ENCODE results near the gene ATXN1.
"Not testable (repeated sequence)": the region's sequence is repeated elsewhere in the genome, so short reads cannot be mapped to it uniquely, and the experiment has no call there.

The ATXN1 gene

DNA sequence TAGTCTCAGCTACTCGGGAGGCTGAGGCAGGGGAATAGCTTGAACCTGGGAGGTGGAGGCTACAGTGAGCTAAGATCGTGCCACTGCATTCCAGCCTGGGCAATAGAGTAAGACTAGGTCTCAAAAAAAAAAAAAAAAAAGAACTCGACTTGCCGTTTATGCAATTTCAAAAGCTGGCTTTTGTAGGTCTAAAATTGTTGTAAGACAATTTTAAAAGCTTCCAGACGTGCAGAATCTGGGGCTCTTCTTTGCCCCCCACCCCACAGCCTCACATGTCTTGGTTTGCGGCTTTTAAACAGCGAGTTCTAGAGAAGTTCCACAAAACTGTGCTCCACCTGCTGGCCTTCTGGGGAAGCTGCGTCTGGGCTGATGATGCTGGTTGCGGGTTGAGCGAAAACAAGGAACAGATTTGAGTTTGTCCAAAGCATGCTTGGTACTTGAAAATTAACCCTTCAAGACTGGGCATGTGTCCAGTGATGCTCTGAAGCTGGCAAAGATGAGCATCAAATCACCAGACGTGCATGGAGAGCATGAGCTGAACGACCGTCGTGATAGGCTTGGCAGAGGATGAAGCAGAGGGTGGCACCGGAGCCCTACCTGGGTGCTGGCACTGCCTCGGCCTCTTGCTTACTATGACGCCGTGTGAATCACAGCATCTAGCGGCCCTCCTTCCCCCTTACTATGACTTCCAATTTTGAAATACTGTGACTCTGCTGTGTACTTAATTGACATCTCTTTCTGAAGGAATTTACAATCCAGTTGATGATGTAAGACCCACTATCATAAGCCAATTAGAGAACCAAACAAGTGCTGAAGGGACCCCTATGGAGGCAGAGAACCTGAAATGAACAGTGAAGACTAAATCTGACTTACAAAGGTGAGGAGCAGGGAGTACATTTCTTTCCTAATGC lies 351.5 kb downstream of the ATXN1 start:
- ChIA-PET CTCF (interaction anchor here (0.7 to 6.5 kb wide), 34 partner anchors 9 to 358 kb away, joined by 3 to 51 read pairs (median 4); partner anchors contain the start of gene ATXN1), POLR2A (interaction anchor here (0.5 to 0.9 kb wide), 2 partner anchors 80 to 522 kb away, joined by 6 to 7 read pairs; no protein-coding TSS in a partner anchor)
- peak; percentile 56 for DNase-seq (ENCODE audit: extremely low spot score)
- TF ChIP-seq, protein P1, sequence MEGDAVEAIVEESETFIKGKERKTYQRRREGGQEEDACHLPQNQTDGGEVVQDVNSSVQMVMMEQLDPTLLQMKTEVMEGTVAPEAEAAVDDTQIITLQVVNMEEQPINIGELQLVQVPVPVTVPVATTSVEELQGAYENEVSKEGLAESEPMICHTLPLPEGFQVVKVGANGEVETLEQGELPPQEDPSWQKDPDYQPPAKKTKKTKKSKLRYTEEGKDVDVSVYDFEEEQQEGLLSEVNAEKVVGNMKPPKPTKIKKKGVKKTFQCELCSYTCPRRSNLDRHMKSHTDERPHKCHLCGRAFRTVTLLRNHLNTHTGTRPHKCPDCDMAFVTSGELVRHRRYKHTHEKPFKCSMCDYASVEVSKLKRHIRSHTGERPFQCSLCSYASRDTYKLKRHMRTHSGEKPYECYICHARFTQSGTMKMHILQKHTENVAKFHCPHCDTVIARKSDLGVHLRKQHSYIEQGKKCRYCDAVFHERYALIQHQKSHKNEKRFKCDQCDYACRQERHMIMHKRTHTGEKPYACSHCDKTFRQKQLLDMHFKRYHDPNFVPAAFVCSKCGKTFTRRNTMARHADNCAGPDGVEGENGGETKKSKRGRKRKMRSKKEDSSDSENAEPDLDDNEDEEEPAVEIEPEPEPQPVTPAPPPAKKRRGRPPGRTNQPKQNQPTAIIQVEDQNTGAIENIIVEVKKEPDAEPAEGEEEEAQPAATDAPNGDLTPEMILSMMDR (IDR thresholded peaks at IDR 0.05; ENCODE audit: control extremely low read depth, extremely low read depth, low read depth, missing control alignments) = peak; percentile 82

DNA sequence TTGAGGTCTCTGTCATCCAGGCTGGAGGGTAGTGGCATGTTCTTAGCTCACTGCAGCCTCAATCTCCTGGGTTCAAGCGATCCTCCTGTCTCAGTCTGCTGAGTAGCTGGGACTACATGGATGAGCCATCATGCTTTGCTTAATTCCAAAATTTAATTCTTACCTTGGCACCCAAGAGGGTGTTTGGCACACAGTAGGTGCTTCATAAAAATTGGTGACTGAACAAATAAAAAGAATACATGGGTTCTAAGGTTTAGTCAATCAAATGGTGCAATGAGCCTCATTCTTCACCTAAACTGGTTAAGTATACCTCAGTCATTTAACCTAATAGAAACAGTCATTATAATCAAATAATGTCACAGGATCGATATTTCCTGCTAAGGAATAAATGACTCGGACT lies 352.5 kb downstream of the ATXN1 start:
- CTCF ChIA-PET = interaction anchor here (0.7 to 6.5 kb wide), 21 partner anchors 8 to 355 kb away, joined by 3 to 51 read pairs (median 4); partner anchors contain the start of gene ATXN1
- TF ChIP-seq, protein P1 (IDR thresholded peaks at IDR 0.05; ENCODE audit: control extremely low read depth, extremely low read depth, low read depth, missing control alignments) = no peak
- DNase-seq (ENCODE audit: extremely low spot score) = no peak
- POLR2A ChIA-PET = no interaction called here

DNA sequence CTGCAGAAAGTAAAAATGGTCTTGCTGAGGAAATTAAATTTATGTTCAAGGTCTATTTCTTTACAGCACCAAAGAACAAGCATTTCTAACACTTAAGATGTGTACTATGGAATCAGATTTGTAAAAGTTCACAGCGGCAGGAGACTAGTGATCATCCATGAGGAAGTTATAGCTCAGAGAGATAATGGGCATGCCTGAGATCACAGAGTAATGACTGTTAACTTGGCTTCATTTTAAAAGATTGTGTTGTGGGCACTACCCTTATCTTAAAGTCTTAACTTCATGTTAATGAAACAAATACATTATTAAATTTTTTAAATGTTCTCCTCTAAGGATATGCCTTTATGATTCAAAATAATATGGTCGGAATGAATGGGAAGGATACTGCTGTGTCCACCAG lies 354.3 kb downstream of the ATXN1 start:
- CTCF ChIA-PET = interaction anchor here (0.8 to 3.0 kb wide), 4 partner anchors 10 to 109 kb away, joined by 3 to 16 read pairs (median 5); no protein-coding TSS in a partner anchor
- POLR2A ChIA-PET = no interaction called here
- TF ChIP-seq, protein P1 (IDR thresholded peaks at IDR 0.05; ENCODE audit: control extremely low read depth, extremely low read depth, low read depth, missing control alignments) = no peak

DNA sequence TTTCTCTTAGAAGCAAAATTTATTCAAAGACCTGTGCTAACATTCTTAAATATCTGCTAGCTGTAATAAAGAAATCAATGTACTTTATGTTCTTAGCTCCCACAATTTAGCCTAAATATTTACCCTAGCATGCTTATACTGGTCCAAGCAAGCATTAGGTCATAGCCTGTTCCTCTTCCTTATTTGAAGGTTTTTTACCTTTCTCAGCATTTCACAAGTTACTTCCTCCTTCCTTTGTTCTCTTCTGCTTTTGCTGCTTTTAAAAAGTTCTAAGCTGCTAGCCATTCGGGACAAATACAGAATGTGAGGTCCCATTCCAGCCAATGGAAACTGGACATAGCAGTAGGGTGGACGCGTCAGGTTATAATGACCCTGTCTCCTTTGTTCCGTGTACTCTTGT lies 354.7 kb downstream of the ATXN1 start:
- not testable (repeated sequence) for DNase-seq (ENCODE audit: extremely low spot score)
- CTCF ChIA-PET = interaction anchor here (0.8 to 4.2 kb wide), 7 partner anchors 10 to 109 kb away, joined by 3 to 28 read pairs (median 5); no protein-coding TSS in a partner anchor

More for the DNA sequence above, 354.3 kb downstream of the ATXN1 start:
- DNase-seq (ENCODE audit: extremely low spot score) = no peak

DNA sequence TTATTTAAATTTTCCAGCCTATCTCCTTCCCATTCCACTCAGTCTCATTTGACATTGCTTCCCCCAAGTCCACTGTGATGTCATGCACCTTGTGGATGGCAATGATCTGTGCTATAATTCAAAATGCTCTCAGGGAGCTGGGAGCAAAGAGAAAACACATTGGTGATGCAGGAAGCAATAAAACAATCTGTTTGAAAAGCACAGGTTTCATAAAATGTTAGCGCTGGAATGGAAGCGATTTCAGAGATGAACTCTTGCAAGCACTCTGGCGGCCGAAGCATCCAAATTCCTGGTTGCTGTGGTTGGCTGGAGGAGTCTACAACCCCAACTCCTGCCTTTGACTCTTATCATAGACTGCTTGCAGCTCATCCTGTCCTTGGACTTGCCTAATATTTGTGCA lies 355.9 kb downstream of the ATXN1 start:
- no peak for DNase-seq (ENCODE audit: extremely low spot score)
- CTCF ChIA-PET = interaction anchor here (0.7 to 4.2 kb wide), 6 partner anchors 10 to 357 kb away, joined by 3 to 28 read pairs (median 4); no protein-coding TSS in a partner anchor
- POLR2A ChIA-PET = no interaction called here
- TF ChIP-seq, protein P1 (IDR thresholded peaks at IDR 0.05; ENCODE audit: control extremely low read depth, extremely low read depth, low read depth, missing control alignments) = no peak

More for the DNA sequence above, 354.7 kb downstream of the ATXN1 start:
- POLR2A ChIA-PET = not testable (repeated sequence)

DNA sequence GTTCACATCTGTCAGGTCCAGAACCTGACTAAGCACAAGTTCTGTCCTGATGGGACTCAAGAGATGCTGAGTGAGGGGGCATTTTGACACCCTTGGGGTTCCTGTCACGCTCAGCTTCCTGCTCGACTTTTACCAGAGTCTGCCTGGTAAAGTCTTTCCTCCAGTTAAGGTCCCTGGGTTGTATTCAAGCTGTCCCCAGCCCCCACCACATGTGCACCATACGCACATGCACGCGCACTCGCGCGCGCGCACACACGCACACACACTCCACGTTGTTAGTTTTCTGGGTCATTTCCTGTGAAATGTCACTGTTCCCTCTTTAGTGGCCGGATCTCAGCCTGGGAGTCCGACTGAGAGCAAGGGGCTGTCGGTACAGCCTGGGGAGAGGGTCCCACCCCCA lies 356.8 kb downstream of the ATXN1 start:
- POLR2A ChIA-PET = no interaction called here
- CTCF ChIA-PET = interaction anchor here (1.0 to 4.2 kb wide), 4 partner anchors 10 to 357 kb away, joined by 3 to 28 read pairs (median 4); partner anchors contain the start of gene ATXN1
- TF ChIP-seq, protein P1 (IDR thresholded peaks at IDR 0.05; ENCODE audit: control extremely low read depth, extremely low read depth, low read depth, missing control alignments) = no peak
- DNase-seq (ENCODE audit: extremely low spot score) = no peak

Measured in GM10248 (cell line).